ENCODE measurements around the gene OR2L13.
"Not testable (repeated sequence)": the region's sequence is repeated elsewhere in the genome, so short reads cannot be mapped to it uniquely, and the experiment has no call there.

The OR2L13 gene

DNA sequence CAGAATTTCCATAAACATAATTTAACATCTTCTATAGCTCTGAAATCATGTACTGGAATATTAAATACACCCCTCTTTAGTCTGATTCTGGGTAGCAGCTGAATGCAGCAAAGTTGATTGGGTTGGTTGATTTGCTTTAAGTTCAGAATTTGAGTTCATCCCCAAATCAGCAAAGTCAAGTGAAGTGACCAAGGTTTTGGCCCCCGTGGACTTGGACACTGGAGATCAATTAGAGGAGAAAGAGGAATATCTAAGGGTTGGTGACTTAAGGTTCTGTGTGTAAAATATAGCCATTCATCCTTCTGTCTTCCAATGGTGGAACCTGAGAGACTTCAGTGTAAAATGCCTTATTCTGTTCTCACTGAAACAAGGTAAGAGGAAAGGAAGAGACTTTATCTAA lies at the start of gene OR2L13:
TSS of gene OR2L13 (plus strand) at position 301 of the 400 bp plus-strand sequence. CDS start 4,192 bp downstream, outside the sequence.
- Histone ChIP-seq H3K36me3 (ENCODE audit: control insufficient read depth in 1 of 2, insufficient read depth in 2 of 2, low read length in 2 of 2) (no peaks in the 10 kb centered on the region), H3K4me1 (ENCODE audit: control insufficient read depth in 1 of 2, insufficient read depth in 2 of 2, low read length in 2 of 2) (no peaks in the 10 kb centered on the region), H3K4me3 (ENCODE audit: low read depth in 1 of 2, low read length in 2 of 2) (no peak within 1 kb of the TSS), H3K27ac (ENCODE audit: low read depth, low read length) (no peak within 1 kb of the TSS), H3K9me3 (ENCODE audit: control insufficient read depth in 1 of 2, low read length in 2 of 2) (peaks cover 4 to 10% of the 10 kb centered on the region in 2 donors), H3K9ac (ENCODE audit: low read depth in 1 of 2, low read length in 2 of 2) (no peak within 1 kb of the TSS), H3K27me3 (ENCODE audit: control insufficient read depth in 1 of 2, insufficient read depth in 2 of 2, low read length in 2 of 2) (no peaks in the 10 kb centered on the region)

DNA sequence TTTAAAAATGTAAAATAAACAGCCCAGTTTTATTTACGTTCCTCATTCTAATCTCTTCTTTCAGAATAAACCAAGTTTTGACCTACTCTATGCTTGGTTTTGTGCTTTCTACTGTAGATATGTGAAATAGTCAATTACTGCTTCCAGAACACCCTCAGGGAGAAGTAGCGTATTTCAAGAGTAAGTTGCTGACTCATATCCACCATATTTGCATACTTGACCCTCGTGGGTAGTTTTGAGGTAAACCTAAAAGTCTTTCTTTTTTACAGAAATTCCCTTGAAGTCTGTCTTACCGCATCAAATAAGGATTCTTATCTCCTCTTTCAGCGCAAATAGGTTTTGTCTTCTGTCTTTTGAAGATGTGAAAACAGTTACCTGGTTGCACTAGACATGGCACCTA lies 49.8 kb upstream of the OR2L13 start:
- H3K27me3 ChIP-seq (ENCODE audit: control insufficient read depth in 1 of 2, insufficient read depth in 2 of 2, low read length in 2 of 2) = no peaks in the 10 kb centered on the region
- no peaks in the 10 kb centered on the region for H3K4me1 ChIP-seq (ENCODE audit: control insufficient read depth in 1 of 2, insufficient read depth in 2 of 2, low read length in 2 of 2)
- no peak overlapping the region for H3K9ac ChIP-seq (ENCODE audit: low read depth in 1 of 2, low read length in 2 of 2)
- no peaks in the 10 kb centered on the region for H3K36me3 ChIP-seq (ENCODE audit: control insufficient read depth in 1 of 2, insufficient read depth in 2 of 2, low read length in 2 of 2)
- H3K4me3 ChIP-seq (ENCODE audit: low read depth in 1 of 2, low read length in 2 of 2) = no peak overlapping the region
- H3K9me3 ChIP-seq (ENCODE audit: control insufficient read depth in 1 of 2, low read length in 2 of 2) = peaks cover 6 to 8% of the 10 kb centered on the region in 2 donors
- H3K27ac ChIP-seq (ENCODE audit: low read depth, low read length) = no peak overlapping the region

GRCh38 chr1:248046536-248046935 lies 48.4 kb upstream of the OR2L13 start, which contains the start of gene OR2L3:
OR2L3 (plus strand) TSS chr1:248046836; CDS start chr1:248060682, 13,846 bp downstream.
- Histone ChIP-seq H3K27ac (ENCODE audit: low read depth, low read length) (no peak within 1 kb of the TSS), H3K36me3 (ENCODE audit: control insufficient read depth in 1 of 2, insufficient read depth in 2 of 2, low read length in 2 of 2) (no peaks in the 10 kb centered on the region)

GRCh38 chr1:248047008-248047407 lies 48.0 kb upstream of the OR2L13 start:
- Histone ChIP-seq H3K9ac (ENCODE audit: low read depth in 1 of 2, low read length in 2 of 2) (no peak overlapping the region), H3K4me1 (ENCODE audit: control insufficient read depth in 1 of 2, insufficient read depth in 2 of 2, low read length in 2 of 2) (no peaks in the 10 kb centered on the region), H3K27me3 (ENCODE audit: control insufficient read depth in 1 of 2, insufficient read depth in 2 of 2, low read length in 2 of 2) (no peaks in the 10 kb centered on the region), H3K36me3 (ENCODE audit: control insufficient read depth in 1 of 2, insufficient read depth in 2 of 2, low read length in 2 of 2) (no peaks in the 10 kb centered on the region), H3K9me3 (ENCODE audit: control insufficient read depth in 1 of 2, low read length in 2 of 2) (peaks cover 6 to 8% of the 10 kb centered on the region in 2 donors), H3K27ac (ENCODE audit: low read depth, low read length) (no peak overlapping the region), H3K4me3 (ENCODE audit: low read depth in 1 of 2, low read length in 2 of 2) (no peak overlapping the region)

More at GRCh38 chr1:248046536-248046935, 48.4 kb upstream of the OR2L13 start, which contains the start of gene OR2L3:
- Histone ChIP-seq H3K4me1 (ENCODE audit: control insufficient read depth in 1 of 2, insufficient read depth in 2 of 2, low read length in 2 of 2) (no peaks in the 10 kb centered on the region), H3K27me3 (ENCODE audit: control insufficient read depth in 1 of 2, insufficient read depth in 2 of 2, low read length in 2 of 2) (no peaks in the 10 kb centered on the region), H3K9ac (ENCODE audit: low read depth in 1 of 2, low read length in 2 of 2) (no peak within 1 kb of the TSS), H3K9me3 (ENCODE audit: control insufficient read depth in 1 of 2, low read length in 2 of 2) (peaks cover 6 to 8% of the 10 kb centered on the region in 2 donors), H3K4me3 (ENCODE audit: low read depth in 1 of 2, low read length in 2 of 2) (no peak within 1 kb of the TSS)

- H3K9ac ChIP-seq (ENCODE audit: low read depth in 1 of 2, low read length in 2 of 2) = no peak overlapping the region
- H3K9me3 ChIP-seq (ENCODE audit: control insufficient read depth in 1 of 2, low read length in 2 of 2) = peaks cover 5 to 14% of the 10 kb centered on the region in 2 donors
- H3K27me3 ChIP-seq (ENCODE audit: control insufficient read depth in 1 of 2, insufficient read depth in 2 of 2, low read length in 2 of 2) = no peaks in the 10 kb centered on the region
- no peaks in the 10 kb centered on the region for H3K36me3 ChIP-seq (ENCODE audit: control insufficient read depth in 1 of 2, insufficient read depth in 2 of 2, low read length in 2 of 2)
- H3K4me1 ChIP-seq (ENCODE audit: control insufficient read depth in 1 of 2, insufficient read depth in 2 of 2, low read length in 2 of 2) = no peaks in the 10 kb centered on the region
- no peak overlapping the region for H3K4me3 ChIP-seq (ENCODE audit: low read depth in 1 of 2, low read length in 2 of 2)
- H3K27ac ChIP-seq (ENCODE audit: low read depth, low read length) = no peak overlapping the region
These were observed 40.3 kb upstream of the OR2L13 start for GRCh38 chr1:248054671-248055070.

DNA sequence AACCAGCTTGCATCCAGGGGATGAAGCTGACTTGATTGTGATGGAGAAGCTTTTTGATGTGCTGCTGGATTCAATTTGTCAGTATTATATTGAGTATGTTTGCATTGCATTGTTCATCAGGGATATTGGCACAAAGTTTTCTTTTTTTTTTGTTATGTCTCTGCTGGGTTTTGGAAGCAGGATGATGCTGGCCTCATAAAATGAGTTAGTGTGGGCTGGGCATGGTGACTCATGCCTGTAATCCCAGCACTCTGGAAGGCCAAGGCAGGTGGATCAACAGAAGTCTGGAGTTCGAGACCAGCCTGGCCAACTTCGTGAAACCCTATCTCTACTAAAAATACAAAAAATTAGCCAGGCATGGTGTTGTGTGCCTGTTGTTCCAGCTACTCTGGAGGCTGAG lies 39.7 kb upstream of the OR2L13 start:
- H3K27me3 ChIP-seq (ENCODE audit: control insufficient read depth in 1 of 2, insufficient read depth in 2 of 2, low read length in 2 of 2) = no peaks in the 10 kb centered on the region
- peaks cover 5 to 16% of the 10 kb centered on the region in 2 donors for H3K9me3 ChIP-seq (ENCODE audit: control insufficient read depth in 1 of 2, low read length in 2 of 2)
- H3K4me1 ChIP-seq (ENCODE audit: control insufficient read depth in 1 of 2, insufficient read depth in 2 of 2, low read length in 2 of 2) = no peaks in the 10 kb centered on the region
- no peaks in the 10 kb centered on the region for H3K36me3 ChIP-seq (ENCODE audit: control insufficient read depth in 1 of 2, insufficient read depth in 2 of 2, low read length in 2 of 2)
- H3K9ac ChIP-seq (ENCODE audit: low read depth in 1 of 2, low read length in 2 of 2) = no peak overlapping the region
- no peak overlapping the region for H3K27ac ChIP-seq (ENCODE audit: low read depth, low read length)
- H3K4me3 ChIP-seq (ENCODE audit: low read depth in 1 of 2, low read length in 2 of 2) = no peak overlapping the region

GRCh38 chr1:248065071-248065470 lies 29.9 kb upstream of the OR2L13 start:
- Histone ChIP-seq H3K36me3 (ENCODE audit: control insufficient read depth in 1 of 2, insufficient read depth in 2 of 2, low read length in 2 of 2) (no peaks in the 10 kb centered on the region), H3K27me3 (ENCODE audit: control insufficient read depth in 1 of 2, insufficient read depth in 2 of 2, low read length in 2 of 2) (no peaks in the 10 kb centered on the region), H3K9me3 (ENCODE audit: control insufficient read depth in 1 of 2, low read length in 2 of 2) (peaks cover 2 to 10% of the 10 kb centered on the region in 2 donors), H3K4me1 (ENCODE audit: control insufficient read depth in 1 of 2, insufficient read depth in 2 of 2, low read length in 2 of 2) (no peaks in the 10 kb centered on the region), H3K4me3 (ENCODE audit: low read depth in 1 of 2, low read length in 2 of 2) (no peak overlapping the region), H3K27ac (ENCODE audit: low read depth, low read length) (no peak overlapping the region), H3K9ac (ENCODE audit: low read depth in 1 of 2, low read length in 2 of 2) (no peak overlapping the region)

- Histone ChIP-seq H3K27ac (ENCODE audit: low read depth, low read length) (no peak overlapping the region), H3K4me3 (ENCODE audit: low read depth in 1 of 2, low read length in 2 of 2) (no peak overlapping the region)
These were observed 29.4 kb upstream of the OR2L13 start for GRCh38 chr1:248065604-248066003.

DNA sequence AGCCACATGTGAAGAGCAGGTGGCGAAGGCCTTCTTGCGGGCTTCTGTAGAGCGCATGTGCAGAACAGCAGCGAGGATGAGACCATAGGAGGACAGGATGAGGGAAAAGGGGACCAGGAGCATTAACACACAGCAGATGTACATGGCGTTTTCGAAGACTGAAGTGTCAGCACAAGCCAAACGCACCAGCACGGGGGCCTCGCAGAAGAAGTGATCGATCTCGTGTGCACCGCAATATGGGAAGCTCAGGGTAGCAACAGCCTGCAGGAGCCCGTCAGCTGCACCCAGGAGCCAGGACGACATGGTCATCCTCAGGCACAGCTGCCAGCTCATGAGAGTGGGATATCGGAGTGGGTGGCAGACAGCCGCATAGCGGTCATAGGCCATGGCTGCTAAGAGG lies 11.1 kb upstream of the OR2L13 start:
- not testable (repeated sequence) for H3K27ac ChIP-seq (ENCODE audit: low read depth, low read length); H3K4me1 ChIP-seq (ENCODE audit: control insufficient read depth in 1 of 2, insufficient read depth in 2 of 2, low read length in 2 of 2); H3K4me3 ChIP-seq (ENCODE audit: low read depth in 1 of 2, low read length in 2 of 2); H3K9ac ChIP-seq (ENCODE audit: low read depth in 1 of 2, low read length in 2 of 2); H3K9me3 ChIP-seq (ENCODE audit: control insufficient read depth in 1 of 2, low read length in 2 of 2); H3K36me3 ChIP-seq (ENCODE audit: control insufficient read depth in 1 of 2, insufficient read depth in 2 of 2, low read length in 2 of 2); H3K27me3 ChIP-seq (ENCODE audit: control insufficient read depth in 1 of 2, insufficient read depth in 2 of 2, low read length in 2 of 2)

More at GRCh38 chr1:248065604-248066003, 29.4 kb upstream of the OR2L13 start:
- no peak overlapping the region for H3K9ac ChIP-seq (ENCODE audit: low read depth in 1 of 2, low read length in 2 of 2)
- H3K27me3 ChIP-seq (ENCODE audit: control insufficient read depth in 1 of 2, insufficient read depth in 2 of 2, low read length in 2 of 2) = no peaks in the 10 kb centered on the region
- no peaks in the 10 kb centered on the region for H3K36me3 ChIP-seq (ENCODE audit: control insufficient read depth in 1 of 2, insufficient read depth in 2 of 2, low read length in 2 of 2)
- no peaks in the 10 kb centered on the region for H3K4me1 ChIP-seq (ENCODE audit: control insufficient read depth in 1 of 2, insufficient read depth in 2 of 2, low read length in 2 of 2)
- H3K9me3 ChIP-seq (ENCODE audit: control insufficient read depth in 1 of 2, low read length in 2 of 2) = peaks cover 2 to 10% of the 10 kb centered on the region in 2 donors

- no peak overlapping the region for H3K27ac ChIP-seq (ENCODE audit: low read depth, low read length)
- H3K9me3 ChIP-seq (ENCODE audit: control insufficient read depth in 1 of 2, low read length in 2 of 2) = peaks cover 4 to 7% of the 10 kb centered on the region in 2 donors
- no peak overlapping the region for H3K4me3 ChIP-seq (ENCODE audit: low read depth in 1 of 2, low read length in 2 of 2)
- H3K27me3 ChIP-seq (ENCODE audit: control insufficient read depth in 1 of 2, insufficient read depth in 2 of 2, low read length in 2 of 2) = no peaks in the 10 kb centered on the region
- no peaks in the 10 kb centered on the region for H3K36me3 ChIP-seq (ENCODE audit: control insufficient read depth in 1 of 2, insufficient read depth in 2 of 2, low read length in 2 of 2)
- H3K9ac ChIP-seq (ENCODE audit: low read depth in 1 of 2, low read length in 2 of 2) = no peak overlapping the region
- H3K4me1 ChIP-seq (ENCODE audit: control insufficient read depth in 1 of 2, insufficient read depth in 2 of 2, low read length in 2 of 2) = no peaks in the 10 kb centered on the region
These were observed 3.5 kb downstream of the OR2L13 start for GRCh38 chr1:248098529-248098928.

DNA sequence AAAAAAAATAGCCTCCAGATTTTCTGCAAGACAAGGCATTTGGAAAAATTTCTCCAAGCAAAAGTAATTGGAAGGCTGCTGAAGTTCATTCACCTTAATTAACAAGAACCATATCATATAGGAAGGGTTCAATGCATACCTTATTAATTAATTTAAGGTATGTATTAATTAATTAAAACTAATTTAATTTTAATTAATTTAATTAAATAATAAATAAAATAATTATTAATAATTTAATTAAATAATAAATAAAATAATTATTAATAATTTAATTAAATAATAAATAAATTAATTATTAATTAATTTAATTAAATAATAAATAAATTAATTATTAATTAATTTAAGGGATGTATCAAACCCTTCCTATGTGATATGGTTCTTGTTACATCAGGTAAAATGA lies 7.9 kb downstream of the OR2L13 start:
- Histone ChIP-seq H3K4me1 (ENCODE audit: control insufficient read depth in 1 of 2, insufficient read depth in 2 of 2, low read length in 2 of 2) (no peaks in the 10 kb centered on the region), H3K9ac (ENCODE audit: low read depth in 1 of 2, low read length in 2 of 2) (no peak overlapping the region), H3K9me3 (ENCODE audit: control insufficient read depth in 1 of 2, low read length in 2 of 2) (peaks cover 4 to 10% of the 10 kb centered on the region in 2 donors), H3K4me3 (ENCODE audit: low read depth in 1 of 2, low read length in 2 of 2) (no peak overlapping the region), H3K27me3 (ENCODE audit: control insufficient read depth in 1 of 2, insufficient read depth in 2 of 2, low read length in 2 of 2) (no peaks in the 10 kb centered on the region), H3K36me3 (ENCODE audit: control insufficient read depth in 1 of 2, insufficient read depth in 2 of 2, low read length in 2 of 2) (no peaks in the 10 kb centered on the region), H3K27ac (ENCODE audit: low read depth, low read length) (no peak overlapping the region)
